ENCODE measurements around the gene MYCBP2.

DNA sequence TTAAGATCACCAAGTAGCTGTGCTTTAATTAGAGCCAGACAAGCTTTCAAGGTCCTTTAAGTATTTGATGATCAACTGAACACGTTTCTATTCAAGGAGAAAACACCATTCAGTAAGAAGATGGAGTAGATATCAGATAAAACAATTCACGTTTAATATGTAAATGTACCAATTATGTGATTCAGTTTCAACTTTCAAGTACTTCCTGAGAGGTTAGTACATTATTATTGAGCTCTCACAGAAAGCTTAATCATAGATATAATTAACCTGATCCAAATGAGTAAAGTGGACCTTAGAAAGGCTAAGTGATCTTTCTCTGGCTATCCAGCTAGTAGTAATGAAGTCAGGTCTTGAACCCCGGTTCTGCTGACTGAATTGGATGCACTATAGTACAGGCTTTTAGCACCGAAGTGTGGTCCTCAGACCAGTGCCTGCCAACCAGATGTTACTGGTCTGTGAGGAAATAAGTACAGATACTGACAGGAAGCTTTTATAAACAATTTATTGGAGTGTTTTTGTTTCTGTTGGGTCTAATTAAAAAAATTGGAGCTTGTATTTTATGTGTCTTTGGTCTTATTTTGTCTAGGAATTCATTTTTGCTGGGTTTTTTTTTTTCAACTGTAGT lies 324.8 kb downstream of the MYCBP2 start:
- TF ChIP-seq, protein P1, sequence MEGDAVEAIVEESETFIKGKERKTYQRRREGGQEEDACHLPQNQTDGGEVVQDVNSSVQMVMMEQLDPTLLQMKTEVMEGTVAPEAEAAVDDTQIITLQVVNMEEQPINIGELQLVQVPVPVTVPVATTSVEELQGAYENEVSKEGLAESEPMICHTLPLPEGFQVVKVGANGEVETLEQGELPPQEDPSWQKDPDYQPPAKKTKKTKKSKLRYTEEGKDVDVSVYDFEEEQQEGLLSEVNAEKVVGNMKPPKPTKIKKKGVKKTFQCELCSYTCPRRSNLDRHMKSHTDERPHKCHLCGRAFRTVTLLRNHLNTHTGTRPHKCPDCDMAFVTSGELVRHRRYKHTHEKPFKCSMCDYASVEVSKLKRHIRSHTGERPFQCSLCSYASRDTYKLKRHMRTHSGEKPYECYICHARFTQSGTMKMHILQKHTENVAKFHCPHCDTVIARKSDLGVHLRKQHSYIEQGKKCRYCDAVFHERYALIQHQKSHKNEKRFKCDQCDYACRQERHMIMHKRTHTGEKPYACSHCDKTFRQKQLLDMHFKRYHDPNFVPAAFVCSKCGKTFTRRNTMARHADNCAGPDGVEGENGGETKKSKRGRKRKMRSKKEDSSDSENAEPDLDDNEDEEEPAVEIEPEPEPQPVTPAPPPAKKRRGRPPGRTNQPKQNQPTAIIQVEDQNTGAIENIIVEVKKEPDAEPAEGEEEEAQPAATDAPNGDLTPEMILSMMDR (IDR thresholded peaks at IDR 0.05; ENCODE audit: poor library complexity): no peak
- TF ChIP-seq EZH2 (IDR thresholded peaks at IDR 0.05; ENCODE audit: borderline replicate concordance): no peak

All from hepatocyte (in vitro differentiated cells).